HCT116 (cell line): ENCODE measurements around the gene BORCS8. TPM values are rescaled to one million over a fixed set of nuclear protein-coding genes. Genes with fewer than 3 reads are reported as not detected.

ENCODE experiments used
- ATAC-seq: fragments of 200-7000 bp; cut with Tn5 transposase; 2 replicates; pipeline ENCODE4 v1.9.1; 2020; ENCODE audit warnings: mild to moderate bottlenecking, moderate library complexity
- BruUV-seq: library from RNA; stranded (reverse); fragments of 400-500 nt; replicated peaks from 2 replicates; lab custom pipeline; 2021; lab: Mats Ljungman, UMichigan
- CTCF ChIA-PET: fragments of 300-600 bp; sonication (Branson Sonifier 250); formaldehyde crosslinking; loops from one replicate; lab custom pipeline; 2021; ENCODE audit warnings: antibody characterized with exemption; lab: Charles Lee
- POLR2A ChIA-PET: fragments of 300-600, 350-600 bp; sonication (Branson Sonifier 250); formaldehyde crosslinking; loops from one replicate; lab custom pipeline; 2021; ENCODE audit warnings: antibody characterized with exemption; lab: Charles Lee
- RAD21 ChIA-PET, 2 experiments: fragments of 300-600 bp; sonication (Branson Sonifier 250); formaldehyde crosslinking; loops; one replicate each; lab custom pipeline; 2023; ENCODE audit warnings: low total read pairs in 2 of 2; ENCODE audit not compliant: uncharacterized antibody in 2 of 2, unreplicated experiment in 2 of 2, low non-redundant PET in 1 of 2; lab: Charles Lee
- DNase-seq: peaks from one replicate; pipeline ENCODE4 v3.0.0-alpha.2; 2010; ENCODE audit warnings: low read depth, low spot score
- H2AFZ ChIP-seq: fragments of 200-600 bp; shearing (Covaris generic), sonication (generic); 2 replicates; pipeline ENCODE4 v1.6.1; 2017; ENCODE audit warnings: low read depth, mixed run types, mixed read lengths, antibody characterized with exemption, low read length; ENCODE audit not compliant: poor library complexity, severe bottlenecking
- H3K27ac ChIP-seq: 2 replicates; pipeline ENCODE4 v1.5.1; 2012; ENCODE audit warnings: low read depth, low read length
- H3K27me3 ChIP-seq: fragments of 200-600 bp; sonication (generic); 2 replicates; pipeline ENCODE4 v1.6.1; 2016; ENCODE audit warnings: mixed run types, low read length, mixed read lengths; ENCODE audit not compliant: insufficient read depth
- H3K36me3 ChIP-seq, 2 experiments: fragments of 200-500 bp in 1 of 2; fragments of 200-600 bp in 1 of 2; sonication (Bioruptor generic) in 1 of 2; sonication (generic) in 1 of 2; 2 replicates each; pipeline versions ENCODE4 v1.5.1 to v1.6.1; 2014 to 2016; ENCODE audit warnings: low read length in 2 of 2, inconsistent platforms in 1 of 2, mixed read lengths in 1 of 2, mixed run types in 1 of 2; ENCODE audit not compliant: insufficient read depth in 2 of 2, control insufficient read depth in 1 of 2
- H3K4me1 ChIP-seq, 2 experiments: fragments of 200-600 bp in 1 of 2; sonication (generic) in 1 of 2; 2 replicates each; pipeline versions ENCODE4 v1.5.1 to v1.6.1; 2012 to 2017; ENCODE audit warnings: low read length in 2 of 2, inconsistent platforms in 1 of 2, mild to moderate bottlenecking in 1 of 2, mixed read lengths in 1 of 2, mixed run types in 1 of 2, moderate library complexity in 1 of 2; ENCODE audit not compliant: insufficient read depth in 2 of 2, control insufficient read depth in 1 of 2
- H3K4me2 ChIP-seq: fragments of 200-600 bp; sonication (generic); 2 replicates; pipeline ENCODE4 v1.6.1; 2017; ENCODE audit warnings: mixed run types, low read length, mixed read lengths
- H3K4me3 ChIP-seq, 2 experiments: fragments of 200-600 bp in 1 of 2; sonication (generic) in 1 of 2; replicated peaks in 1 of 2; 2 replicates each; pipeline ENCODE4 v1.5.1; 2011 to 2016; ENCODE audit warnings: low read length in 2 of 2, control low read depth in 1 of 2, low read depth in 1 of 2, mild to moderate bottlenecking in 1 of 2, mixed read lengths in 1 of 2, mixed run types in 1 of 2
- H3K79me2 ChIP-seq: fragments of 200-600 bp; sonication (generic); 2 replicates; pipeline ENCODE4 v1.6.1; 2017; ENCODE audit warnings: mild to moderate bottlenecking, mixed run types, low read length, moderate library complexity, mixed read lengths; ENCODE audit not compliant: insufficient read depth
- H3K9ac ChIP-seq: fragments of 200-600 bp; sonication (generic); 2 replicates; pipeline ENCODE4 v1.6.1; 2016; ENCODE audit warnings: low read length, mixed read lengths
- H3K9me2 ChIP-seq: fragments of 200-600 bp; sonication (generic), shearing (Covaris generic); 2 replicates; pipeline ENCODE4 v1.6.1; 2017; ENCODE audit warnings: mixed run types, mild to moderate bottlenecking, moderate library complexity; ENCODE audit not compliant: insufficient read depth
- H3K9me3 ChIP-seq, 2 experiments: fragments of 200-500 bp in 1 of 2; fragments of 200-600 bp in 1 of 2; sonication (Bioruptor generic) in 1 of 2; sonication (generic) in 1 of 2; 2 replicates each; pipeline ENCODE4 v1.6.1; 2014 to 2017; ENCODE audit warnings: low read length in 2 of 2, mixed read lengths in 2 of 2, inconsistent platforms in 1 of 2, low read depth in 1 of 2, mild to moderate bottlenecking in 1 of 2, mixed run types in 1 of 2, moderate library complexity in 1 of 2; ENCODE audit not compliant: control insufficient read depth in 1 of 2, insufficient read depth in 1 of 2
- H4K20me1 ChIP-seq: fragments of 200-600 bp; sonication (generic), shearing (Covaris generic); 2 replicates; pipeline ENCODE4 v1.6.1; 2017; ENCODE audit warnings: mixed run types, mild to moderate bottlenecking, moderate library complexity; ENCODE audit not compliant: insufficient read depth
- ELF1 ChIP-seq: IDR thresholded peaks from 2 replicates; pipeline ENCODE4 v1.6.1; 2012; ENCODE audit warnings: low read depth, borderline replicate concordance
- EZH2phosphoT487 ChIP-seq: fragments of 200-600 bp; IDR thresholded peaks from 2 replicates; pipeline ENCODE4 v1.6.1; 2018; ENCODE audit warnings: antibody characterized with exemption, borderline replicate concordance
- JUND ChIP-seq: IDR thresholded peaks from 2 replicates; pipeline ENCODE4 v1.6.1; 2012
- POLR2A ChIP-seq: IDR thresholded peaks from 2 replicates; pipeline ENCODE4 v1.7.0; 2011; ENCODE audit warnings: borderline replicate concordance; ENCODE audit not compliant: insufficient read depth, insufficient read length; ENCODE audit errors: extremely low read depth
- POLR2AphosphoS5 ChIP-seq: IDR thresholded peaks from 2 replicates; pipeline ENCODE4 v1.6.1; 2011; ENCODE audit warnings: mild to moderate bottlenecking, low read depth, low read length, moderate library complexity
- SRF ChIP-seq: IDR thresholded peaks from 2 replicates; pipeline ENCODE4 v1.6.1; 2012; ENCODE audit warnings: low read depth
- intact Hi-C: fragments of 100-400 bp; cut with micrococcal nuclease; formaldehyde crosslinking; loops from 2 replicates; pipeline ENCODE4 v1.10.0; 2022
- total RNA-seq: library from RNA; stranded (reverse); gene quantifications from one replicate; pipeline ENCODE4 v1.2.1, GENCODE V29; 2021; ENCODE audit not compliant: unreplicated experiment
- TF ChIP-seq, protein P1 (sequence below): IDR thresholded peaks from 2 replicates; pipeline ENCODE4 v1.6.1; 2012; ENCODE audit warnings: low read depth

Gene BORCS8
- total RNA-seq, 1 experiment from 2014 or later, result 17.1 TPM

DNA sequence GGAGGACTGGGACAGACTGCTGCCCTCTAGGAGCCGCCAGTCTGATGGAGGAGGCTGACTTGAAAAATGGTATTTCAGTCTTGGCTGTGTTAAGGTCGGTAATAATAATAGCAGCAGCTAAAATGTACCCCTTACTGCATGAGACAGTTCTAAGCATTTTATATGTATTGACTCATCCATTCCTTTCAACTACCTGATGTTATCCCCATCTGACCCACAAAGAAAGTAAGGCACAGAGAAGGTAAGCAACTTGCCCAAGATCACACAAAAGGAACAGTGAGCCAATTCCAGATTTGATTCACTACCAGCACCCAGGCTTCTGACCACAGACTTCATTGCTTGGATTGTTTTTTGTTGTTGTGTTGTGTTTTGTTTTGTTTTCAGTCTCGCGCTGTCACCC, 23.8 kb upstream of the BORCS8 start:
- Histone ChIP-seq H3K27ac (no peak overlapping the region), H3K4me3 (no peak overlapping the region), H3K36me3 (no peaks in the 10 kb centered on the region), H3K9me3 (no peaks in the 10 kb centered on the region), H3K4me2 (no peak overlapping the region), H4K20me1 (no peaks in the 10 kb centered on the region), H3K27me3 (no peaks in the 10 kb centered on the region), H3K79me2 (no peaks in the 10 kb centered on the region), H3K4me1 (peaks cover 5 to 8% of the 10 kb centered on the region in 2 experiments; a peak in 2 of 4 replicates), H3K9ac (no peak overlapping the region), H3K9me2 (no peaks in the 10 kb centered on the region), H2AFZ (no peak overlapping the region)
- ChIA-PET CTCF (no interaction called here), RAD21 (no interaction called here), POLR2A (no interaction called here)
- intact Hi-C loops, result no loop called here
- ATAC-seq (no peak), DNase-seq (no peak)
- no peak for TF ChIP-seq SRF
- no peak for TF ChIP-seq JUND
- no peak for TF ChIP-seq POLR2A
- TF ChIP-seq ELF1, result no peak
- no TSS peak for BruUV-seq

DNA sequence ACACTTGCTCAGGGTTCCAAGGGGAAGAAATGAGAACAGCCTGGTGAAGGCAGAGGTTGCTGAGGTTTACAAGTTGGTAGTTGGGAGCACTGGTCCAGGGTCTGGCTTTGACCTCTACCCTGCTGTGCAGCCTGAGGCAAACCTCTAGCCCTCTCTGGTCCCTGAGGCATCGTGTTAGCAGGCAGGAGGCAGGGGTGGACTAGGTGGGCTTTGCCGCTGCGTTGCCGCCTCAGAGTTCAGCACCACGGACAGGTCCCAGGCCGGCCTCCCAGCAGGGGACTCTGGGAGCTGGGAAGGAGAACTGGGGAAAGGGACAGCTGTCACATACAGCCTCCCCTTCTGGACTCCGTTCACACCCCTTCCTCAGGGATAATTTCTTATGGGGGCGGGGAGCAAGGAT, 22.9 kb upstream of the BORCS8 start:
- H4K20me1 ChIP-seq, result no peaks in the 10 kb centered on the region
- no peak overlapping the region for H2AFZ ChIP-seq
- BruUV-seq, result no TSS peak
- no peaks in the 10 kb centered on the region for H3K9me2 ChIP-seq
- DNase-seq (no peak), ATAC-seq (peak; percentile 55)
- TF ChIP-seq EZH2phosphoT487, result no peak
- TF ChIP-seq, protein P1, sequence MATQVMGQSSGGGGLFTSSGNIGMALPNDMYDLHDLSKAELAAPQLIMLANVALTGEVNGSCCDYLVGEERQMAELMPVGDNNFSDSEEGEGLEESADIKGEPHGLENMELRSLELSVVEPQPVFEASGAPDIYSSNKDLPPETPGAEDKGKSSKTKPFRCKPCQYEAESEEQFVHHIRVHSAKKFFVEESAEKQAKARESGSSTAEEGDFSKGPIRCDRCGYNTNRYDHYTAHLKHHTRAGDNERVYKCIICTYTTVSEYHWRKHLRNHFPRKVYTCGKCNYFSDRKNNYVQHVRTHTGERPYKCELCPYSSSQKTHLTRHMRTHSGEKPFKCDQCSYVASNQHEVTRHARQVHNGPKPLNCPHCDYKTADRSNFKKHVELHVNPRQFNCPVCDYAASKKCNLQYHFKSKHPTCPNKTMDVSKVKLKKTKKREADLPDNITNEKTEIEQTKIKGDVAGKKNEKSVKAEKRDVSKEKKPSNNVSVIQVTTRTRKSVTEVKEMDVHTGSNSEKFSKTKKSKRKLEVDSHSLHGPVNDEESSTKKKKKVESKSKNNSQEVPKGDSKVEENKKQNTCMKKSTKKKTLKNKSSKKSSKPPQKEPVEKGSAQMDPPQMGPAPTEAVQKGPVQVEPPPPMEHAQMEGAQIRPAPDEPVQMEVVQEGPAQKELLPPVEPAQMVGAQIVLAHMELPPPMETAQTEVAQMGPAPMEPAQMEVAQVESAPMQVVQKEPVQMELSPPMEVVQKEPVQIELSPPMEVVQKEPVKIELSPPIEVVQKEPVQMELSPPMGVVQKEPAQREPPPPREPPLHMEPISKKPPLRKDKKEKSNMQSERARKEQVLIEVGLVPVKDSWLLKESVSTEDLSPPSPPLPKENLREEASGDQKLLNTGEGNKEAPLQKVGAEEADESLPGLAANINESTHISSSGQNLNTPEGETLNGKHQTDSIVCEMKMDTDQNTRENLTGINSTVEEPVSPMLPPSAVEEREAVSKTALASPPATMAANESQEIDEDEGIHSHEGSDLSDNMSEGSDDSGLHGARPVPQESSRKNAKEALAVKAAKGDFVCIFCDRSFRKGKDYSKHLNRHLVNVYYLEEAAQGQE, result peak; percentile 89
- TF ChIP-seq POLR2AphosphoS5, result no peak
- no peak overlapping the region for H3K27ac ChIP-seq
- no peaks in the 10 kb centered on the region for H3K79me2 ChIP-seq
- intact Hi-C loops, result no loop called here
- H3K4me3 ChIP-seq, result no peak overlapping the region
- CTCF ChIA-PET, result interaction anchor here (1.0 kb wide), 1 partner anchor 11 kb away, joined by 3 read pairs; no protein-coding TSS in a partner anchor
- RAD21 ChIA-PET, result no interaction called here
- H3K9me3 ChIP-seq, result no peaks in the 10 kb centered on the region
- H3K27me3 ChIP-seq, result no peaks in the 10 kb centered on the region
- H3K4me2 ChIP-seq, result no peak overlapping the region
- POLR2A ChIA-PET, result no interaction called here
- no peak overlapping the region for H3K9ac ChIP-seq
- H3K4me1 ChIP-seq, result peaks cover 5 to 8% of the 10 kb centered on the region in 2 experiments; a peak in 2 of 4 replicates
- H3K36me3 ChIP-seq, result no peaks in the 10 kb centered on the region
